IPS-18a (cell line): ENCODE data around the gene RAB8B.

Experiments
- H3K27ac ChIP-seq: one replicate; pipeline ENCODE4 v1.5.1; 2013; ENCODE audit warnings: low read length
- H3K27me3 ChIP-seq: one replicate; pipeline ENCODE4 v1.6.1; 2013; ENCODE audit warnings: mild to moderate bottlenecking, low read length; ENCODE audit not compliant: control insufficient read depth, insufficient read depth
- H3K36me3 ChIP-seq: one replicate; pipeline ENCODE4 v1.6.1; 2013; ENCODE audit warnings: low read depth, low read length; ENCODE audit not compliant: control insufficient read depth
- H3K4me1 ChIP-seq: one replicate; pipeline ENCODE4 v1.6.1; 2013; ENCODE audit warnings: low read depth, low read length; ENCODE audit not compliant: control insufficient read depth
- H3K4me3 ChIP-seq: one replicate; pipeline ENCODE4 v1.5.1; 2013; ENCODE audit warnings: low read length
- H3K9ac ChIP-seq: one replicate; pipeline ENCODE4 v1.6.1; 2013; ENCODE audit warnings: mild to moderate bottlenecking, low read length, moderate library complexity
- H3K9me3 ChIP-seq: one replicate; pipeline ENCODE4 v1.6.1; 2013; ENCODE audit warnings: low read depth, low read length; ENCODE audit not compliant: control insufficient read depth

The RAB8B gene

DNA sequence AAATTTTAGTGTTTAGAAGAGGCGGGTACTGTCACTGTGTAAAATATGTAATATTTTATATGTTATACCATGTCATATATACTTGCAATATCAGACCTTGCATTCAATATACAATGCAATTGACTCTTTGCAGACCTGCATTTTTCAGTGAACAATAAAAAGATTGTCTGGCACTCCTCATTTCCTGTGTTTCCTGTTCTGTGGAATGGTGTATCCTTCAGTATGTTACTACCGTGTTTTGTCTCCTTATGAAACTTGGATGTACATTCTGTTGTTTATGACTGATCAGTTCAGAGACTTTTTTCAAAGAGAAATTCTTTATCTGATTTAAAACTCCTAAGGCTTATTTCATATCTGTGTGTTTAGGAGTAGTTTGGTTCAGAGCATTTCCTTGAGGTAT lies 119.5 kb downstream of the RAB8B start:
- H3K9me3 ChIP-seq: no peaks in the 10 kb centered on the region
- H3K36me3 ChIP-seq: no peaks in the 10 kb centered on the region
- no peak overlapping the region for H3K9ac ChIP-seq
- no peaks in the 10 kb centered on the region for H3K27me3 ChIP-seq
- H3K27ac ChIP-seq: no peak overlapping the region
- H3K4me1 ChIP-seq: peaks cover 23% of the 10 kb centered on the region
- H3K4me3 ChIP-seq: no peak overlapping the region

DNA sequence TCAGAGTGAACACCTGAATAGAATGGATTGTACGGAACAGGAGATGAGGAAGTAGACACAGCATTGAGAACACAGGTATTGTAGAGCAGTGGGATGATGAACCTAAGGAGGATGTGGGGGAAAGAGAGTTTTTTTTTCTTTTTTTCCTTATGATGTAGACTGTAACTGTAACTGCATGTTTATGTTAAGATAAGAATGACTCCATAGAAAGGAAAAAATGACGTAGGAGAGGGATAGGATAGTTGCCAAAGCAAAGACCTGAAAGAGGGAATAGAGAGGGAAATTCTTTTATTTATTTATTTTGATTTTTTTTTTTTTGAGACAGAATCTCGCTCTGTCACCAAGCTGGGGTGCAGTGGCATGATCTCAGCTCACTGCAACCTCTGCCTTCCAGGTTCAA lies 121.2 kb downstream of the RAB8B start:
- Histone ChIP-seq H3K4me1 (peaks cover 33% of the 10 kb centered on the region), H3K36me3 (no peaks in the 10 kb centered on the region), H3K9me3 (no peaks in the 10 kb centered on the region), H3K27ac (no peak overlapping the region), H3K27me3 (no peaks in the 10 kb centered on the region), H3K4me3 (no peak overlapping the region), H3K9ac (no peak overlapping the region)

DNA sequence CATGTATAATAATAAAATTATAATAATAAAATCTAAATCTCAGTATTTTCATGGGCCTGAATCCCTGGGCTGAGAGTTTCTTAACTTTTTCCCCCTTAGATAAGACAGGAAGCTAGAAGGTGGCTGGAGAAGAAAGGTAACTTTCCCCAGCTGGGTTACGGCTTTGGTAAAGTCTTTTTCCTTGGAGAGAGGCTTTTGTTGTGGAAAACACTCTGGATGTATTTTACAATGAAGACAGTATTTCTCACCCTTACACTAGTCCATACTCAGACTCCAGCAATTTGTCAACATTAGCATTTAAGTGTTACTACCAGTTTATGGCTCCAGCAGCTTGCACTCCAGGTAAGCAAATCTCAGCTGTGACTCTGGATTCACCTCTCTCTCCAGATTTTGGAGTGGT lies 122.9 kb downstream of the RAB8B start:
- no peak overlapping the region for H3K4me3 ChIP-seq
- H3K27ac ChIP-seq: no peak overlapping the region

DNA sequence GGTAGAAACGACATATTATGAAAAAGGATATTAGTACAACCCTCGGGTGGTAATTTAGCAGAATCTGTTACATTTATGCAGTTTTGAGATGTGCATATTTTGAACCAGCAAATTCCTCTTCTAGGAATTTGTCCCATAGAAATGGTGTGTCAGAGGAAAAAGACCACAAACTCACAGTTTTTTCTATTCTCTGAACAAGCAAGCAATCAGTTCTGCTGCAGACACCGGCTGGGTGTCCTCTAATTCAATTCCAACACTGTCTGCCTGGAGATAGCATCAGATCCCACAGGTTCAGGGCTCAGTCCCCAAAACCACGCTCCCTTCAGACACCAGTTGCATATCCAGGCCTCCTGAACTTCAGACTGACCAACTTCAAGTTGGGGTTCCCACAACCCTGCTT lies 124.4 kb downstream of the RAB8B start:
- Histone ChIP-seq H3K9ac (no peak overlapping the region), H3K4me3 (no peak overlapping the region), H3K9me3 (no peaks in the 10 kb centered on the region), H3K4me1 (peaks cover 38% of the 10 kb centered on the region), H3K27ac (no peak overlapping the region), H3K36me3 (no peaks in the 10 kb centered on the region), H3K27me3 (no peaks in the 10 kb centered on the region)

More for the DNA sequence above, 122.9 kb downstream of the RAB8B start:
- no peaks in the 10 kb centered on the region for H3K9me3 ChIP-seq
- peaks cover 38% of the 10 kb centered on the region for H3K4me1 ChIP-seq
- no peak overlapping the region for H3K9ac ChIP-seq
- no peaks in the 10 kb centered on the region for H3K27me3 ChIP-seq
- no peaks in the 10 kb centered on the region for H3K36me3 ChIP-seq

DNA sequence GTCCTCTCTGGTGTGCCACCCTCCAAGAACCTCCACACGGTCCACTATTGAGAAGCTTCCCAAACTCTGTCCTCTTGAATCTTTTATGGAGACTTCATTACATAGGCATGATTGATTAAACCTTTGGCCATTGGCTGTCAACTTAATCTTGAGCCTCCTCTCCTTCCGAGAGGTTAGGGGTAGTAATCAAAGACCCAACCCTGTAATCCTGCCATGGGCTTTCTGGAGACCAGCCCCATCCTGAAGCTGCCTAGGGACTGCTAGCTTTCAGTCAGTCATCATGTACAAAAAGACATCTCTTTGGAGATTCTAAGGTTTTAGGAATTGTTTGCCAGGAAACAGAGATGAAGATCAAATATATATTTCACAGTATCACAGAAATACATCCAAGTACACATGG lies 125.0 kb downstream of the RAB8B start:
- no peaks in the 10 kb centered on the region for H3K9me3 ChIP-seq

More for the DNA sequence above, 125.0 kb downstream of the RAB8B start:
- H3K27ac ChIP-seq: no peak overlapping the region
- no peak overlapping the region for H3K4me3 ChIP-seq
- H3K4me1 ChIP-seq: peaks cover 38% of the 10 kb centered on the region
- H3K9ac ChIP-seq: no peak overlapping the region
- no peaks in the 10 kb centered on the region for H3K27me3 ChIP-seq
- no peaks in the 10 kb centered on the region for H3K36me3 ChIP-seq
